Measurements from ENCODE around the gene MTHFSD.

MTHFSD gene

GRCh38 chr16:86580063-86580790 lies 25.2 kb upstream of the MTHFSD start:
- H3K79me2 ChIP-seq (ENCODE audit: insufficient read depth, low read length), result no peaks in the 10 kb centered on the region
- no peak for TF ChIP-seq EZH2 (IDR thresholded peaks at IDR 0.05; ENCODE audit: borderline replicate concordance, low read depth, low read length, severe bottlenecking)
- no peak for TF ChIP-seq CTCF (IDR thresholded peaks at IDR 0.05; ENCODE audit: borderline replicate concordance, extremely low read depth, low read length, poor library complexity, severe bottlenecking)
- no peaks in the 10 kb centered on the region for H3K36me3 ChIP-seq (ENCODE audit: insufficient read depth, low read length)
- DNase-seq (no peak), ATAC-seq (ENCODE audit: insufficient read depth, low read depth) (no peak)
- no peaks in the 10 kb centered on the region for H3K9me3 ChIP-seq (ENCODE audit: insufficient read depth, low read length, severe bottlenecking)
- no peak overlapping the region for H3K27ac ChIP-seq (ENCODE audit: low read length)
- H2AFZ ChIP-seq (ENCODE audit: low read depth, low read length), result no peak overlapping the region
- no peak overlapping the region for H3K4me3 ChIP-seq (ENCODE audit: low read depth in 1 of 2, low read length in 2 of 2)
- H3K27me3 ChIP-seq (ENCODE audit: insufficient read depth, low read length, poor library complexity), result no peaks in the 10 kb centered on the region
- no peaks in the 10 kb centered on the region for H3K4me1 ChIP-seq (ENCODE audit: insufficient read depth, low read length)
- no peak overlapping the region for H3K9ac ChIP-seq (ENCODE audit: low read depth, low read length)
- no peak overlapping the region for H3K4me2 ChIP-seq (ENCODE audit: insufficient read depth, low read length)
- H4K20me1 ChIP-seq (ENCODE audit: insufficient read depth, low read length), result no peaks in the 10 kb centered on the region

- Histone ChIP-seq H3K4me2 (ENCODE audit: insufficient read depth, low read length) (no peak overlapping the region), H3K4me3 (ENCODE audit: low read depth in 1 of 2, low read length in 2 of 2) (no peak overlapping the region), H3K4me1 (ENCODE audit: insufficient read depth, low read length) (no peaks in the 10 kb centered on the region), H3K36me3 (ENCODE audit: insufficient read depth, low read length) (no peaks in the 10 kb centered on the region), H3K27ac (ENCODE audit: low read length) (no peak overlapping the region), H3K79me2 (ENCODE audit: insufficient read depth, low read length) (no peaks in the 10 kb centered on the region), H2AFZ (ENCODE audit: low read depth, low read length) (no peak overlapping the region), H4K20me1 (ENCODE audit: insufficient read depth, low read length) (no peaks in the 10 kb centered on the region), H3K9ac (ENCODE audit: low read depth, low read length) (no peak overlapping the region), H3K9me3 (ENCODE audit: insufficient read depth, low read length, severe bottlenecking) (no peaks in the 10 kb centered on the region), H3K27me3 (ENCODE audit: insufficient read depth, low read length, poor library complexity) (no peaks in the 10 kb centered on the region)
- no peak for TF ChIP-seq CTCF (IDR thresholded peaks at IDR 0.05; ENCODE audit: borderline replicate concordance, extremely low read depth, low read length, poor library complexity, severe bottlenecking)
- TF ChIP-seq EZH2 (IDR thresholded peaks at IDR 0.05; ENCODE audit: borderline replicate concordance, low read depth, low read length, severe bottlenecking), result no peak
- no peak for DNase-seq
- no peak for ATAC-seq (ENCODE audit: insufficient read depth, low read depth)
Measured at GRCh38 chr16:86579268-86580062, 24.4 kb upstream of the MTHFSD start.

- no peak overlapping the region for H2AFZ ChIP-seq (ENCODE audit: low read depth, low read length)
- no peaks in the 10 kb centered on the region for H3K36me3 ChIP-seq (ENCODE audit: insufficient read depth, low read length)
- DNase-seq (no peak), ATAC-seq (ENCODE audit: insufficient read depth, low read depth) (no peak)
- TF ChIP-seq CTCF (IDR thresholded peaks at IDR 0.05; ENCODE audit: borderline replicate concordance, extremely low read depth, low read length, poor library complexity, severe bottlenecking) (no peak), EZH2 (IDR thresholded peaks at IDR 0.05; ENCODE audit: borderline replicate concordance, low read depth, low read length, severe bottlenecking) (no peak)
- no peaks in the 10 kb centered on the region for H3K79me2 ChIP-seq (ENCODE audit: insufficient read depth, low read length)
- H4K20me1 ChIP-seq (ENCODE audit: insufficient read depth, low read length), result no peaks in the 10 kb centered on the region
- no peak overlapping the region for H3K27ac ChIP-seq (ENCODE audit: low read length)
- no peaks in the 10 kb centered on the region for H3K27me3 ChIP-seq (ENCODE audit: insufficient read depth, low read length, poor library complexity)
- H3K4me1 ChIP-seq (ENCODE audit: insufficient read depth, low read length), result no peaks in the 10 kb centered on the region
- no peak overlapping the region for H3K4me2 ChIP-seq (ENCODE audit: insufficient read depth, low read length)
- no peak overlapping the region for H3K9ac ChIP-seq (ENCODE audit: low read depth, low read length)
- no peaks in the 10 kb centered on the region for H3K9me3 ChIP-seq (ENCODE audit: insufficient read depth, low read length, severe bottlenecking)
- H3K4me3 ChIP-seq (ENCODE audit: low read depth in 1 of 2, low read length in 2 of 2), result no peak overlapping the region
Measured at GRCh38 chr16:86578611-86579267, 23.7 kb upstream of the MTHFSD start.

Measured in DND-41 (cell line).